ENCODE measurements around the gene ZFP36. TPM values are rescaled to one million over a fixed set of nuclear protein-coding genes. Genes with fewer than 3 reads are reported as not detected.

ZFP36 gene
- 1,000 to 10,000 TPM; 1,082 to 1,318 TPM for total RNA-seq
- 109 to 1,563 reads per million in 2 donors for total RNA-seq

DNA sequence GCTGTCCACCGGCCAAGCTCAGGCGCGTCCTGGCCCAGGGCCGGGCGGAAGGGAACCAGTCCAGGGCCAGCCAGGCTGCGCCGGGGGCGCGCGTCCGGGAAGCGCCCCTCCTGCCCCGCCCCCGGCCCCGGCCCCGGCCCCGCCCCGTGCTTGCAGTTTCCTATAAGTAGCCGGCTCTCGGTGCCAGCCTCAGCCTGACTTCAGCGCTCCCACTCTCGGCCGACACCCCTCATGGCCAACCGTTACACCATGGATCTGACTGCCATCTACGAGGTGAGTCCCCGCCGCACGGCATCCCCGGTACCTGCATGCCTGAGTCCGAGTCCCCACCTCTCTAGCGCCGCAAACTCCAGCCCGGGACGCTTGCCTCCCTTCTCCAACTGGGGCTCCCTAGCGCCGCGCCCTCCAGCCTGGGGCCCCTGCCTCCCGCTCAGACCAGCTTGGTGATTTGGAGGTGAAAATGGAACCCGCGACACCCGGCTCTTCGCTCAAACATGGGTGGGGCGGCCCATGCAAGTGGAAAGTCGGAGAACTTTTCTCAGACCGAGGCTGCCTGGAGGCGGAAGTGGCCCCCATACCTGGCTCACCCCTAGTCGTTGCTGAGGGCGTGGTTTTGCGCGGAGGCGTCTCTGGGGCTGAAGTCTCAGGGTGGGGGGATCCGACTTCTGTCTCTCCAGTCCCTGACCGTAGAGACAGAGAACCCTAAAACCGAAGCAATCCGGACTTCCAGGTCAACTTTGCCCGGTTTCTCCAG lies at the start of gene ZFP36:
TSS of gene ZFP36 (plus strand) at position 192 of the 754 bp plus-strand sequence. CDS start at position 250, 58 bp downstream.
- H3K4me1 Mint-ChIP-seq, result peaks cover 60% of the 10 kb centered on the region
- peak within 1 kb of the TSS; percentile 99 for H3K27ac Mint-ChIP-seq
- ATAC-seq (peak; percentile 16), DNase-seq (peak; percentile 83 to 87 (median 85))
- peaks cover 20% of the 10 kb centered on the region for H3K36me3 Mint-ChIP-seq (ENCODE audit: low read depth)
- no peaks in the 10 kb centered on the region for H3K27me3 Mint-ChIP-seq
- no peaks in the 10 kb centered on the region for H3K9me3 ChIP-seq (ENCODE audit: control insufficient read depth, low read length, poor library complexity, severe bottlenecking)
- H3K4me3 Mint-ChIP-seq, result peak within 1 kb of the TSS; percentile 94

DNA sequence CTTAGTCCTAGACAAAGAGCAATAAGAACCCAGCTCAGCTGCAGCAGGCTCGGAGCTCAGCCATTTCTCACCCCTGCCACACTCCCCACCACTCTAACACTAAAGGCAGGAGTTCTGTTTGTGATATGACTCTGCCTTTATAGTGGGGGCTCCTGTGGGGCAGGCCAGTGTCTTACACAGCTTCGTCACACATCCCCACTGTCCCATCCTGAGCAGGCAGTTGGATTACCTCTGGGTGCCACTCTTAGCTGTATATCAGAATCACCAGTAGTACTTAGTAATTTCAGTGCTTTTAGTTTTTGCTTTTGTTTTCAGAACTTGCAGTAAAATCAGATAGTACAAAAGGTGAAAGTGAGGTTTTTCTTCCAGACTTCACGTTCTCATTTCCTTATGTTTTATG lies 47.6 kb upstream of the ZFP36 start:
- ATAC-seq (no peak), DNase-seq (no peak)
- Mint-ChIP-seq H3K36me3 (ENCODE audit: low read depth) (peaks cover 2% of the 10 kb centered on the region), H3K27me3 (no peaks in the 10 kb centered on the region), H3K27ac (no peak overlapping the region), H3K4me1 (peaks cover 11% of the 10 kb centered on the region), H3K4me3 (no peak overlapping the region)
- no peaks in the 10 kb centered on the region for H3K9me3 ChIP-seq (ENCODE audit: control insufficient read depth, low read length, poor library complexity, severe bottlenecking)

GRCh38 chr19:39360599-39360998 lies 46.0 kb upstream of the ZFP36 start:
- no peaks in the 10 kb centered on the region for H3K9me3 ChIP-seq (ENCODE audit: control insufficient read depth, low read length, poor library complexity, severe bottlenecking)
- ATAC-seq (no peak), DNase-seq (no peak)
- no peak overlapping the region for H3K4me3 Mint-ChIP-seq
- H3K36me3 Mint-ChIP-seq (ENCODE audit: low read depth), result peaks cover 2% of the 10 kb centered on the region
- peak overlapping the region; percentile 9 for H3K27ac Mint-ChIP-seq
- peaks cover 10% of the 10 kb centered on the region for H3K4me1 Mint-ChIP-seq
- H3K27me3 Mint-ChIP-seq, result no peaks in the 10 kb centered on the region

DNA sequence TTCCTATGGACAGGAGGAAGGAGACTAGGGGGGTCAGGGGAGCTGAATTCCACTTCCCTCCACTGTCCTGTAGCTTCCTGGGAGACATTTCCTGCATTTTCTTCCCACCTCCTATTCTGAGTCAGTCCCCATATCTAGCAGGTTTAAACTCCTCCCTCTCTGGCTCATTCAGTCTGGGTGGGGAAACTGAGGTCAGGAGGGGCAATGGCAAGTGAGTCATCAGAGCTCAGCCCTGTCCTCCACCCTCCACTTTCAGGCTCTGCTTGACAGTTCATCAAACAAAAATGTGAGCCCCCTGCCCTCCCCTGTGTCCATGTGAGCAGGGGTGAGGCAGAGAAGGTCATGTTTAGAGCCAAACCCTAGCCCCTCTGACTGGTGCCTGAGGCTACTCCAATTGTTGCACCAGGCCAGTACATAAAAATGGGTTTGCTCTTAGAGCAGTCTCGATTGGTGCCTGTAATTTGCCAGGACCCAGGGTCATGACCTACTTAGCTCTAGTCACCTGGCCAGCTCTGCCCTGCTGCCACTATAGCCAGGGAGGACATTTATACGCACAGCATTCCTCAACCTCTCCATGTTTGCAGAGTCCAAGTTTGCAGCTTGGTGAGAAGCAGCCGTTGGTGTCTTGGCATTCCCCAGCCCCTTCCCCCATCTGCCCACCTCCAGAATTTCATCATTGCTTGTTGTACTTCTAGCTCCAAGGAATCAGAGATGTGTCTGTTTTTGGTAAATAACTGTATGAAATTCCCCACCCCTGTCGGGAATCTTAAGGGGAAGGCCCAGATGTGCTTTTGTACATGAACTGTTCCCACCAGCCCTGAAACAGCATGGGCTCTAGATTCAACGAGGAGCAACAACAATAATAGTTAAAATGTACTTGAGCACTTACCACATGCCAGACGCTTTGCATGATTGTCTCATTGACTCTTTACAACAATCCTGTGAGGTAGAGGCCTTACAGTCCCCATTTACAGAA lies 43.7 kb upstream of the ZFP36 start:
- no peaks in the 10 kb centered on the region for H3K9me3 ChIP-seq (ENCODE audit: control insufficient read depth, low read length, poor library complexity, severe bottlenecking)
- Mint-ChIP-seq H3K4me3 (no peak overlapping the region), H3K4me1 (peaks cover 7% of the 10 kb centered on the region), H3K36me3 (ENCODE audit: low read depth) (no peaks in the 10 kb centered on the region), H3K27ac (peak overlapping the region; percentile 47), H3K27me3 (no peaks in the 10 kb centered on the region)
- ATAC-seq, result peak; percentile 28
- DNase-seq, result no peak

DNA sequence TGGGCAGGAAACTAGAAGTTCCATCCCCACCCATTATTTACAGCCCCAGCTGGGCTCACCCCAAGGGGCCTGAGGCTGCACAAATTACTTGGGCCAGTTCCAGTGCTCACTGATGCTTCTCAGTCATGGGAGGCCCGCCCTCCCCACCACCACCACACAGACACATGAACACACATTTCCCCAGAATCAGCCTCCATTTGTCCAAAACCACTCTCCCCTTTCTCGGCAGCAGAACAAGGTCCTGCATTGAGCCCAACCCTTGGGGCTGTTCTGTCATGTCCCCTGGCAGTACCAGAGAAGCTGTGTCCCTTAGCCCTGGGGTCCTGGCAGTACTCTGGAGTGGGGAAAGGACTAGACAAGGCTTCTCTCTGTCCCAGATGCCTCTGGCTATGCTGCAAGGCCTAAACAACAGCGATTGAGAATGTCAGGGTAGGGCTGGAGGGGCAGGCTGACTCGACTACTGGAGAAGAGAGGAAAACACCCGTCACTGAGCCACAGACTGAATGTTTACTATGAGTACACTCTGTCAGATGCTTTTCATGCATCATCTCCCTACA lies 42.7 kb upstream of the ZFP36 start:
- no peaks in the 10 kb centered on the region for H3K27me3 Mint-ChIP-seq
- ATAC-seq, result peak; percentile 18
- no peak for DNase-seq
- peak overlapping the region; percentile 47 for H3K27ac Mint-ChIP-seq
- no peak overlapping the region for H3K4me3 Mint-ChIP-seq
- H3K9me3 ChIP-seq (ENCODE audit: control insufficient read depth, low read length, poor library complexity, severe bottlenecking), result no peaks in the 10 kb centered on the region
- peaks cover 9% of the 10 kb centered on the region for H3K4me1 Mint-ChIP-seq
- no peaks in the 10 kb centered on the region for H3K36me3 Mint-ChIP-seq (ENCODE audit: low read depth)

- H3K27ac Mint-ChIP-seq, result no peak overlapping the region
- peaks cover 1% of the 10 kb centered on the region for H3K36me3 Mint-ChIP-seq (ENCODE audit: low read depth)
- H3K4me1 Mint-ChIP-seq, result peaks cover 9% of the 10 kb centered on the region
Observed at GRCh38 chr19:39365531-39365930, 41.1 kb upstream of the ZFP36 start.

DNA sequence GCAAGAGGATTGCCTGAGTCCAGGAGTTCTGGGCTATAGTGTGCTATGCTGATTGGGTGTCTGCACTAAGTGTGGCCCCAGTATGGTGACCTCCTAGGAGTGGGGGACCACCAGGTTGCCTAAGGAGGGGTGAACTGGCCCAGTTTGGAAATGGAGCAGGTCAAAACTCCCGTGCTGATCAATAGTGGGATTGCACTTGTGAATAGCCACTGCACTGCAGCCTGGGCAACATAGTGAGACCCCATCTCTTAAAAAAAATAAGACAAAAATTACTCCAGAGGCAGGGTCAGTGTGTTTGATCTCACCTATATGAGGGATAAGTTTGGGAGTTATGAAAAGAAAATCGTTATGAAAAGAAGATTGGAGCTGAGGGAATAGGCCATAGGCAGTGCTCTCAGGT lies 37.4 kb upstream of the ZFP36 start:
- Mint-ChIP-seq H3K4me3 (no peak overlapping the region), H3K4me1 (peaks cover 9% of the 10 kb centered on the region), H3K27me3 (no peaks in the 10 kb centered on the region), H3K27ac (no peak overlapping the region), H3K36me3 (ENCODE audit: low read depth) (peaks cover 5% of the 10 kb centered on the region)
- ATAC-seq (no peak), DNase-seq (no peak)
- H3K9me3 ChIP-seq (ENCODE audit: control insufficient read depth, low read length, poor library complexity, severe bottlenecking), result no peaks in the 10 kb centered on the region

More at GRCh38 chr19:39365531-39365930, 41.1 kb upstream of the ZFP36 start:
- H3K9me3 ChIP-seq (ENCODE audit: control insufficient read depth, low read length, poor library complexity, severe bottlenecking), result no peaks in the 10 kb centered on the region
- Mint-ChIP-seq H3K4me3 (no peak overlapping the region), H3K27me3 (no peaks in the 10 kb centered on the region)
- DNase-seq, result no peak
- no peak for ATAC-seq

DNA sequence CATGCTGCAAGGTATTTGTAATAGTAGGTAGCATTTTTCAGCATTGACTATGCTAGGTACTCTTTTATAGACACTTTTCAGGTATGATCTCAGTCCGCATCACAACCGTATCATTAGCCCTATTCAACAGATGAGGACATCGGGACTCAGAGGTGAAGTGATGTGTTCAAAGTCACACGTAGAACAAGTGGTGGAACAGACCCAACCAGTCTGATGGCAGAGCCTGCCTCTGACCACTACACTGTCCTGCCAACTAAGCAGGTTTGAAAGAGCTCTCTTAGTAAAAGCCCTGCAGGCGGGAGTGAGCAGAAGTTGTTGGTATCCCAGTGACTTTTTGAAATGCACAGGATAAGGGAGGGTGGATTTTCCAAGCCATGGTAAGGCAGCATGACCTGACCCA lies 35.9 kb upstream of the ZFP36 start:
- no peak overlapping the region for H3K27ac Mint-ChIP-seq

GRCh38 chr19:39372047-39372802 lies 34.4 kb upstream of the ZFP36 start:
- Mint-ChIP-seq H3K4me3 (peak overlapping the region; percentile 56), H3K27me3 (no peaks in the 10 kb centered on the region), H3K4me1 (peaks cover 12% of the 10 kb centered on the region), H3K36me3 (ENCODE audit: low read depth) (peaks cover 15% of the 10 kb centered on the region), H3K27ac (peak overlapping the region; percentile 53)
- ATAC-seq (no peak), DNase-seq (no peak)
- no peaks in the 10 kb centered on the region for H3K9me3 ChIP-seq (ENCODE audit: control insufficient read depth, low read length, poor library complexity, severe bottlenecking)

More for the DNA sequence above, 35.9 kb upstream of the ZFP36 start:
- Mint-ChIP-seq H3K4me1 (peaks cover 9% of the 10 kb centered on the region), H3K36me3 (ENCODE audit: low read depth) (peaks cover 10% of the 10 kb centered on the region), H3K27me3 (no peaks in the 10 kb centered on the region), H3K4me3 (no peak overlapping the region)
- ATAC-seq (no peak), DNase-seq (no peak)
- H3K9me3 ChIP-seq (ENCODE audit: control insufficient read depth, low read length, poor library complexity, severe bottlenecking), result no peaks in the 10 kb centered on the region

DNA sequence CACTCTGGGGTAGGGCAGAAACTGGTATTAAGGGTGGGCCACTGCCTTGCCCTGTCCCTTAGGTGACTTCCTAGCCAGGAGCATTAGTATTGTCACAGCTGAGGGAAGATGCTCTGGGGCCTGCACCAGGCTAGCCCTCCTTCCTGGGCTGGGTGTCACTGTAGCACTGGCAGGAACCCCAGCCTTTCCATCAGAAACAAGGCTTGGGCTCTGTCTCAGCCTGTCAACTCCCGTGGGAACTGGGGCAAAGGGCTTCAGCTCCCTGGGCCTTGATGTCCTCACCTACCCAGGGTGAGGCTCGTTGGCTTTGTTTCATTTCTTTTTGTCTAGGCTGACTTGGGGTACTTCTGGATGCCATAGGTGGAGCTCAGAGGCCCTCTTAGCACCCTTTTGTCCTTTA lies 33.7 kb upstream of the ZFP36 start:
- H3K9me3 ChIP-seq (ENCODE audit: control insufficient read depth, low read length, poor library complexity, severe bottlenecking), result no peaks in the 10 kb centered on the region
- peaks cover 19% of the 10 kb centered on the region for H3K36me3 Mint-ChIP-seq (ENCODE audit: low read depth)
- ATAC-seq (no peak), DNase-seq (no peak)
- peak overlapping the region; percentile 53 for H3K27ac Mint-ChIP-seq
- H3K4me1 Mint-ChIP-seq, result peaks cover 12% of the 10 kb centered on the region
- H3K4me3 Mint-ChIP-seq, result no peak overlapping the region
- H3K27me3 Mint-ChIP-seq, result no peaks in the 10 kb centered on the region

GRCh38 chr19:39375929-39376328 lies 30.7 kb upstream of the ZFP36 start:
- Mint-ChIP-seq H3K27ac (peak overlapping the region; percentile 67), H3K4me3 (no peak overlapping the region), H3K27me3 (no peaks in the 10 kb centered on the region), H3K4me1 (peaks cover 10% of the 10 kb centered on the region), H3K36me3 (ENCODE audit: low read depth) (peaks cover 21% of the 10 kb centered on the region)
- H3K9me3 ChIP-seq (ENCODE audit: control insufficient read depth, low read length, poor library complexity, severe bottlenecking), result no peaks in the 10 kb centered on the region
- ATAC-seq (no peak), DNase-seq (no peak)
